ENCODE data around the gene AMPH.

AMPH gene

DNA sequence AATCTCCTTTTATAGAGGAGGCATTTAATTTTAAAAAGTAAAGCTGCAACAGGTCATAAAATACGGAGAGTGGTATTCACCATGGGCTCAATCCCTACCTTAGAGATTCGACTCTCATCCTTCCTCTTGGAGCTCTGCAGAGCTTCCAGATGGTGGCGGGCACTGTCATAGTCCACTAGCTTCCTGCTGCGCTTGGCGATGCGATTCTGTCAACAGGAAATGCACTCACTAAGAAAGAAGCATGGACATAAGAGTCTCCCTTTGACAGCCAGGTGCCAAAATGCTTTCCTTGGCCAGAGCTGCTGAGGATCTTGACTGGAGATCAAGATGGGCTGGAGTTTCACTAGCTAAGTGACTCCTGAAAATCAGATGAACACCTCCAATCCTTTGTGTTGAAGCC, 154.4 kb downstream of the AMPH start:
- in situ Hi-C loops (cut with HindIII; ENCODE audit: low sequenced_read_pairs), result no loop called here

DNA sequence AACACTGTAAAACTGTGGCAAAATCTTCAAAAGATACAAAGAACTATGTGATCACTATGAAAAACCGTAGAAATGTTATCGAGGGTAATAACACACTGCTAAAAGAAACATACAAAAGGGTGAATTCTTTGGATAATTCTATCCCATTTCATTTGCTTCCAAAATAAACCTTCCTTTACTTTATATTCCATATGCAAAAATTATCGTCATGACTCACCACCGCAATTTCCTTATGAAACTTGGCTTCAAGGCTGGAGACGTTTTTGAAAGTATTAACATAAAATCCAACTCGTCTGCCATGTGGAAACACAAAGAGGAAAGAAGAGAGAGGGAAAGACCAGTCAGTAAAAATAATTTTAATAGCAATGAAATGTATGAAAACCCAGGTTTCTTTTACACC, 165.2 kb downstream of the AMPH start:
- in situ Hi-C loops (cut with HindIII; ENCODE audit: low sequenced_read_pairs), result no loop called here

DNA sequence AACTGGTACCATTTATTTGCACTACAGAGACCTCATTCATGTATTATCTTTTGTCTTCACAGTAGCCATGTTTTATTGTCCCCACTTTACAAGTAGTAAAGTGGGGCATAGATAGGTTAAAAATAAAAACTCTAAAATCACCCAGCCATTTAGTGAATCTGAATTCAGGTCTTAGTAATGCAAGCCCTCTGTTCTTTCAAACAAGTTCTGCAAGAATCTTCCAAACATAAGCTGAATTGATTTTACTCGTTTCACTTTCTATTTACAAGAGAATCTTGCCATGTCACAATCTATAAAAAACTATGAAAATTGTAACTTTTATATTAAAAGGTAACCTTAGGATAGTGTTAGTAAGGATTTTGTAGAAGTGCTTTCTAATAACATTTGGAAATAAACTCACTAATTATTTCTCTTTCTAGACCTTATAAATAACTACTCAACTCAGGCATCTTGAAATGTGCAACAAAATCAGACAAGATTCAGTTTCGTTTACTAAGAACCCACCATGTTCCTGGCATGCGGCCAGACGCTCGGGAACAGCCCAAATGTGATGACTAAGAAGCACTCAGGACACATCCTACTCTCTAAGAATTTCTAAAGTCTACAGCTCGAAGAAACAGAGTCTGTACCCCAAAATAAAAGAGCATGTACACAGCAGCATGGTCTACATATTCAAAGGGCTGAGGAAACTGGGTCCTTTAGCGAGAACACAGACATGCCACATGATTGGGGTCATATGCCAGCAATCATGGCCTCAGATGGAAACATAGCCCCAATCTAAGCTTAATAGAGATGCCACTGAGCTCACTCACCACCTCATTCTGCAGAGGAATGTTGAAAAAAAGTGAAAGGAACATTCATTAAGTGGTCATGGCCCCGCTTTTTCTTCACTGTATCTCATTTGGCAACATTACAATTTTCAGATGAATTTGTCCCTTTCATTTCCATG, 167.6 kb downstream of the AMPH start:
- in situ Hi-C loops (cut with HindIII; ENCODE audit: low sequenced_read_pairs), result no loop called here

DNA sequence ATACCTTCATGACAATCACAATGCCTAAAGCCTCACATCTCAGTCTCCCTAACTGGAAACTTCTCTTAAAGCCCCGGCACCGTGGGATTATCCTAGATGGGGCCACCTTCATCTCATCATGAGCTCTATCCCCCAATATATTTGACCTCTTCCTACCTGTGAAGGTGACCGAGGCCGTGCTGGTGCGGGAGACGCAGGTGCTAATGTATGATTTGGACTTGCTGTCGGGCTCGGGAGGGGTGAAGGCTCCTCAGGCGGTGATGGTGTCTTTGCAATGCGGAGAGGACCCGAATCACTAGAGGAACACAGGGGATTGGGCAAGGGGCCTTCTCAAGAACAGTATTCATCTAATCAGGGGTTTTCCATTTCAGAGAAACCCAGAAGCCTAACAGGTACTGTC, 168.4 kb downstream of the AMPH start:
- in situ Hi-C loops (cut with HindIII; ENCODE audit: low sequenced_read_pairs), result no loop called here

DNA sequence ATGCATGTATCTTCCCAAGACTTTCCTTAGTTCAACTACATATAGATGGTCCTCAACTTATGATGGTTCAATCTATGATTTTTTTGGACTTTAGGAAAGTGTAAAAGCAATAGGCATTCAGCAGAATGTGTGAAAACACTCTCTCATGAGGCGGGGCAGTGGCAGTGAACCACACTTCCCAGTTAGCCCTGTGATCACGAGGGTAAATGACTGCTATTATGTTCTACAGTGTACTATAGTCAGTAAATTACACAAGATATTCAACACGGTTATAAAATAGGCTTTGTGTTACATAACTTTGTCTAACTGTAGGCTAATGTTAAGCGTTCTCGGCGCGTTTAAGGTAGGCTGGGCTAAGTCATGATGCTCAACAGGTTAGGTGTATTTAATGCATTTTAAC, 169.3 kb downstream of the AMPH start:
- in situ Hi-C loops (cut with HindIII; ENCODE audit: low sequenced_read_pairs), result no loop called here

DNA sequence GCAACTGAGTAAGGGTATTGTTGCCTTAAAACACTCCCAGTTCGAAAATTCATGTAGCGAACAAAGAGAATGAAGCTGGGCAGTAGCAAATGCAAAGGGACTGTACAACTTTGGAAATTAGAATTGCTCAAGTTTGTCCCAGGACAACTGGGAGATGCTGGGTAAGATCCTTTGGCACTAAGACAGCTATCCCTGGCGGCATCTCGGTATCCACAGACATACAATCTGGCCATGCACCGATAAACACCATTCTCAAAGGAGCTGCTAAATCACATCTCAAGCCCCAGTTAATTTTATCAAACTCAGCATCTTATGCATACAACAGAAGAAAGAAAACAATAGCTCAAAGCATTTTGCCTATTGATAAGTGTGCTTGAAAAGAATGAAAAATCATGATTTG, 177.3 kb downstream of the AMPH start:
- in situ Hi-C loops (cut with HindIII; ENCODE audit: low sequenced_read_pairs), result no loop called here

DNA sequence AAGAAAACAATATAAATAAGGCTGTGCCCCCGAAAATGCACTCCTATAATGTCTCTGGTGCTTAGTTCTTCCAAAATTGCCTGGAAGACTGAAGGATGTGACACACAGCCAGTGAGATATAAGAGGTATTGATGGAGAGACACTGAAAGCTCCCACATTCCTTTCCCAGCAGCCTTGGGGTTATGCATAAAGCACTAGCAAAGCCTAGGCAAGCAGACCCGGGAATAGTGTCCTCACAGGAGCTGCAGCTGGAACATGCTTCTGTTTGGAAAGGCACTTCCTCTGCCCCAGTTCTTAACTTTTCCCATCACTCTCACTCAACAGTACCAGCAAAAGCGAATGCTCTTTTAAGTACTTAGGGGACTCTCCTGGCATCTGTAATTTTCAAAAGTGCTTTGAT, 178.0 kb downstream of the AMPH start:
- in situ Hi-C loops (cut with HindIII; ENCODE audit: low sequenced_read_pairs), result no loop called here

DNA sequence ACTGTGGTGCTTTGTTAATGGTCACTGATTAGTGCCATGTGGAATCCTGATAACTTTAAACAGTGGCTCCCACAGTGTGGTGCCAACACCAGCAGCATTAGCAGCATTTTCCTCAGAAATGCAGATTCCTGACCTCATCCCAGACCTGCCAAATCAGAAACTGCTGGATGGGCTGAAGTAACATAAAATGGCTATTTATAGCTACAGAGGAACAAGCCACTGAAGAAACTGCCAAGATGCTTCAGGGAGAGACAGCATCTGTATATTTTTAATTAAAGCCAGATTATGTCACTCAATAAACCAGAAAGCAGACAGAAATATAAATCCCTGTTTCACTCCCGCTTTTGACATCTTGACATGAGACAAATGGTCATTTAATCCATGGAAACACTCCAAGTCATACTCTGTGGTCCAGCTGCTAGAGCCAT, 178.5 kb downstream of the AMPH start:
- in situ Hi-C loops (cut with HindIII; ENCODE audit: low sequenced_read_pairs), result no loop called here

DNA sequence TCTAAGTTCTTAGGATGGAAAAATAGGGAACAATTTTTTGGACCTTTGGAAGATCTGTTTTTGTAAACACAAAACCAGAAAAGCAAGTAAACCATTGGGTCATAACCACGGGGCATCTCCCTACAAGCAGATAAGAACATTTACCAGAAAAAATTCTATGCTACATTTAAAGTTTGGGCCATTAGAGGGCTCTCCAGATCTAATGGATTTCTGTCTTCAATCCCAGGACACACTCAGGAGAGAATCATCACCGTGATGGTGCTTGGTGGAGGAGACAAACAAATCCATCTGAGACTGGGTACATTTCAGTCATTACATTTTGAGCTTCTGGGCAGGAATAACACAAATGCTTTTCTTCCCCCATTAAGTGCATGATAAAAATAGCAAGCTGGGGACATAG, 179.3 kb downstream of the AMPH start:
- in situ Hi-C loops (cut with HindIII; ENCODE audit: low sequenced_read_pairs), result no loop called here

DNA sequence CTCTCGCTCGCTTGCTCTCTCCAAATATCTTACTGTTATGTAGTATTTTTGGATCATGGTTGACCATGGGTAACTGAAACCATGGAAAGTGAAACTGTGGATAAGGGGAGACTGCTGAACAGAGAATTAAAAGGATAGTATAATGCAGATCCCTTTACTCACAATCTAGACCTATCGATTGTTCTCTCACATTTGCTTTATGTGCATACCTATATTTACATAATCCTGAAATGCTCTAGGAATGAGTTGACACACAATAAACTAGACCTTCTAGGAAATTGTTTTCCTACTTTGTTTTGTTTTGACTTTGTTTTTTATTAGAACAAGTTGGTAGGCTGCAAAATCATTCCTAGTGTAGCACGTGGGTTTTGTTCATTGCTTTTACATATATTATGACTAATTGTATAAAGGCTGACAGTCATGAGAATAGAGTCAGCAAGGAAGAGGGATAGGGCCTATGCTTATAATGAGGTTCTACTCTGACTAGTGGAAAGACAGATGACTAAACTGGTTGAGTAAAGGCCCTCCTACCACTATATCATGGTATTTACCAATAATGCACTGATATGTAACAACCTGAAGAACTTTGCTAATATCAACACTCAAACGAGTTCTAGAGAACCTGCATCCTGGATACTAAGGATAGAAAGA, 182.5 kb downstream of the AMPH start:
- in situ Hi-C loops (cut with HindIII; ENCODE audit: low sequenced_read_pairs), result no loop called here

DNA sequence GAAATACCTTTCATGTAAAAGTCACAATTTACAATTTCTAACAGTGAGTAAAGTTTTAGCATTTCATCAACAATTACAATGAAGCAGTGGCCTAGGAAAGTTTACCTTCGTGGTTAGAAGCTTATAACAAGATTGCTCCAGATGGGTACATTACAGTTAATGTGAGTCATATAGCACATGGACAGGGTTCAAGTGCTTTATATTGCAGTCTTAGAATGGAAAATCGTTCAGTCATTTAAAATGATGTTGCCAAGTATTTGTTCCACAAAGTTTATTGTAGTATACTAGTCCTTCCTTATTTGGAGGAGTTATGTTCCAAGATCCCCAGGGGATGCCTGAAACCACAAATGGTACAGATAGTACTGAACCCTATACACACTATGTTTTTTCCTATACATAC, 183.1 kb downstream of the AMPH start:
- in situ Hi-C loops (cut with HindIII; ENCODE audit: low sequenced_read_pairs), result no loop called here

DNA sequence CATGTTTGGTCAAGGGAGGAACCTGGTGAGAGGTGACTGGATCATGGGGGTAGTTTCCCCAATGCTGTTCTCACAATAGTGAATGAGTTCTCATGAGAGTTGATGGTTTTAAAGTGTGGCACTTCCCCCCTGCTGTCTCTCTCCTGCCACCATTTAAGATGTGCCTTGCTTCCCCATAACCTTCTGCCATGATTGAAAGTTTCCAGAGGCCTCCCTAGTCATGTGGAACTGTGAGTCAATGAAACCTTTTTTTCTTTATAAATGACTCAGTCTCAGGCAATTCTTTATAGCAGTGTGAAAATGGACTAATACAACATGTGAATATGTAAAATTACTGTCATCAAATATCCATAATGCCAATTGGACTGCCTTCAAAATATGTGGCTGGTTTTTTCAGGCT, 192.2 kb downstream of the AMPH start:
- in situ Hi-C loops (cut with HindIII; ENCODE audit: low sequenced_read_pairs), result no loop called here

DNA sequence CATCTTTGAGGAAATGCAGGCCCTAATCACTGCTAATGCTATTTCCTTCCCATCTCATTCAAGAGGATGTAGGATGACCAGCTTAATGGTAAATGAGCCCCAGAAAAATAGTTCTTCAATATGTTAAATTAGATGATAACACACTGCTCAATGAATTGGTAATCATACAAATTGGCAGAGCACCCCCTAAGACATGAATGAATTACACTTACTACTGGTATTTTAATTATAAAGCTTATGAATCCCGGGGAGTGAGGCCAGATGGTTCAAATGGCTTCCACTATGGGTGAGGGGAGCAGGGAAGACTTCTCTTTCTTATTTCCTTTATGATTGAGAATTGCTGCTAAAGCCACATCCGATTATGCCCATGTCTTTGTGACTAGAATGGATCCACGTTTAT, 198.5 kb downstream of the AMPH start:
- in situ Hi-C loops (cut with HindIII; ENCODE audit: low sequenced_read_pairs), result no loop called here

DNA sequence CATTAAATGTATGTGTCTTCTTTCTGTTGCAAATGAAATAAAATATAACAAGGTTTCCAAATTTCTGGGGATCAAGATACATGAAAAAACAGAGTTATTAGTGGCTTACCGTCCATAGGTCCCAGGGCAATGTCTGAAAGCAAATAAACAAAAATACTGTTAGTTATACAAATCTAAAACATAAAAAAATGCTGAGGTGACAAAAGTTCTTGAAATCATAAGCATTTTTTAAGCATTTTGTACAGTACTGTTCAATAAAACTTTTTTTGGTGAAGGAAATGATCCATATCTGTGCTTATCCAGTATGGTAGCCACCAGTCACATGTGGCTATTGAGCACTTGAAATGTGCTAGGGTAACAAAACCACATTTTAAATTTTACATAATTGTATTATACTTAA, 199.1 kb downstream of the AMPH start:
- in situ Hi-C loops (cut with HindIII; ENCODE audit: low sequenced_read_pairs), result no loop called here

DNA sequence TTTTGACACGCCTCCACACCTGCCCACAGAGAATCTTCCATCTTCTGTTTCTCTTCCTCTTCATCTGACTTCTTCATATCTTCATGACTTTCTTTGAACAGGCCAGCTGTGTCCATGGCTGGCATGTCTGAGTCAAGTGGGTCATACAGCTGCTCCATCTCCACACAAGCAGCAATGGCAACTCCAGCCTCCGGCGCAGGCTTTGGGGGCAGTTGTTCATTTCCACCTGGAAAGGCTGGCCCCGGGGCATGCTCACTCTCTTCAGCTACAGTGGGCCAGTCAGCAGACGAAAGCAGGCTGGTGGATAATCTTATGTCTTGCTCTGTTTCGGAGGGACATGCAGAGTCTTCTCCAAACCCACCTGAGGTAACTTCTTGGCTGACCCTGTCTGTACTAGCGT, 202.1 kb downstream of the AMPH start:
- in situ Hi-C loops (cut with HindIII; ENCODE audit: low sequenced_read_pairs), result no loop called here

DNA sequence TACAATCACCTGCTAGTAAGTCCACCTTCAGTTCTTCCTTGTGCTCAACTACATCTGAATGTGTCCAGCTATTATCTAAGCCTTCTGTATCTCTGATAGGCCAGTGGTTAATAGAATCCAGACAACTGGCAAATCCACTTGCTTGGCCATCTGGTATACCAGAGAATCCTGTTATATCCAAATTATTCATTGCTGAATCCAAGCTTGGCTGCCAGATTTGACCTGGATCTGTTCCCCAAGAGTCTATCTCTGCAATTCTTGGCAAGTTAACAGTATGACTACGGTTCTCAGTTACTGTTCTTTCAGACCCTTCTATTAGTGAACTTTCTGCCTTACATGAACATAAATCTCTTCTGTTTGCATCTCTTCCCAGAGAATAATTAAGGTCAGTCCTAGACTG, 203.1 kb downstream of the AMPH start:
- in situ Hi-C loops (cut with HindIII; ENCODE audit: low sequenced_read_pairs), result no loop called here

DNA sequence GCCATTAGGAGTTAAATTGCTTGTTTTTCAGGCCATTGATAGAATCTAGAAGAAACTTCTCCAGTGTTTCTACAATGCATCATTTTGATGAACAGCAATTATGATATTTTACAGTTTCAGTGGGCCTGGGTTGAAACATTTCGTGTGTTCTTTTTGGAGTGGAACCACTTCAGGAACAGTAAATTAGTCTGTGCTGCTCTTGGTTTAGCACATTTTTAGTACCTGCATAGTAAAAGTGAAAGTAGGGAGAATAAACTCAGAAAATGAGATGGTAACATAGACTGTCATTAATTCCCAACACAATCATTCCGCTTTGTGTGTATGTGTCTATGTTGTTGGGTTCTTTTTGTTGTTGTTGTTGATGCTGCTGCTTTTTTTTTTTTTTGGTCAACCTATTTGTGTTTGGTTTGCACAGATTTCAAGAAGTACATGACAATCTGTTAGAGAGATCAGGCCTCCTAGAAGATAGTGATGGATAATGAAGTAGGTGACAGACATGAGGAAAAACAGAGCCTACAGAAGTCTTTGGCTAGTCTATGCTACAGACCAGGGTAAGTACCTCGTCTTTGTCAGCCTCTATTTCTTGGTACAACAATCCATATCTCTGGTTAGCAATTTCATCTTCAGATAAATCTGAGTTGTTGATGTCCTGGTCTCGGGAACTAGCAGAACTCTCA, 203.8 kb downstream of the AMPH start:
- in situ Hi-C loops (cut with HindIII; ENCODE audit: low sequenced_read_pairs), result no loop called here

DNA sequence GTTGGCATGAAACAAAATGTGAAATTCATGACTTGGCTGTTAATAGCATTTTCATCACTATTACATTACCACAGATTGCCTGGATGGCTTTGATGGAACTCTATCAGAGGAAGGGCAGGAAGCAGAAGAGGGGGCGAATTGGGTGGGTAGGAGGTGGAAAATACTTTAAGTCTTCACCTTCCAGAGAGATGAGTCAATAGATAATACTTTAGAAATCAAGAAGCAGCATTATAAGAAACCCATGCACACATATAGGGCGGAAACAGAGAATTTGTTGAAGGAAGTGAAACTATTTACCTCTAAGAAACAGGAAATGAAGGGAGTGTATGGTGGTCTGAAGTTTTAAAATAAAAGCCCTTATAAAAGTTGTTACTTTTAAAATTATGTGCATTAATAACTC, 205.7 kb downstream of the AMPH start:
- in situ Hi-C loops (cut with HindIII; ENCODE audit: low sequenced_read_pairs), result no loop called here

DNA sequence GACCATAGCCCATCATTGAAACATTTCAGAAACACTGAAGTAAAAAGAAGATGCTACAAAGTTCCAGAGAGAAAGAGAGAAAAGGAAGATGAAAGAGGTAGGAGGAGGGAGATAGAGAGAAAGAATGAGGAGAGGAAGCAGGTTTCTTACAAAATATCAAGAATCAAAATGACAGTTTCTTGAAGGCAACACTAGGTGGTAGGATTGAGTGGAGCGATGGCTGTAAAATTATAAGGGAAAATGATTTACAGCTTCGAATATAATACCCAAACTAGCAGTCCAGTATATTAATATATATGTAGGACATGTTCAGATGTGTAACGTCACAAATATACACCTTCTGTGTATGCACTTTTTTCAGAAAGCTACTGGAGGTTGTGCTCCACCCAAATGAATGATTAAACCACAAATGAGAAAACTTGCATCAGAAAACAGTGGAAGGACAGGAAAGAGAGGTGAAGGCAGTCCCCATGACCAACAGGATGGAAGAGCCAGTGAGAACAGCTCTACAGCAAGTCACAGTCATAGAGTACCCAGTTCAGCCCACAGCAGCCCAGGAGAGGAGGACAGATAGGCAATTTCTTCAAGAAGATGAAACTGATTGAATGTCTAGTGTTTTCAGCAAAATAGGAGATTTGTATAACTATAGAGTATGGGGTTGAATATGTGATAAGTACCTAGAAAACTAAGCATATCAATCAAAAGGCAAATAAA, 206.3 kb downstream of the AMPH start:
- in situ Hi-C loops (cut with HindIII; ENCODE audit: low sequenced_read_pairs), result no loop called here

DNA sequence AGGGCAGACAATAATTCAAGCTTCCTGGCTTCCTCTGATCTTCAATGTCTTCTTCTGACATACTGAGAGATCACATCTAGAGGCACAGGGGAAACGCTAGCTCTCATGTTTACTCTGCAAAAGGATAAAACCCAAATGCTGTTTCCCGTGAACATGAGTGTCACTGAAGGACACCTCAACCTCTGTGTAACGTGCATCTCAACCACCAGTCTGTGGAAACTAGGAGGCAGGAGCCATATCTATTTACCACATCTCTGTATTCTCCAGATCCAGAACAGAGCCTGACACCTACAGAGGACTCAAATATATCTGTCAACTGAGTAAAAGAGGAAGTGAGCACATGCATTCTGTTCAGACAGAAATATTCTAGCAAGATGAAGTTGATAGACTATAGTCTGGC, 217.4 kb downstream of the AMPH start:
- in situ Hi-C loops (cut with HindIII; ENCODE audit: low sequenced_read_pairs), result no loop called here

DNA sequence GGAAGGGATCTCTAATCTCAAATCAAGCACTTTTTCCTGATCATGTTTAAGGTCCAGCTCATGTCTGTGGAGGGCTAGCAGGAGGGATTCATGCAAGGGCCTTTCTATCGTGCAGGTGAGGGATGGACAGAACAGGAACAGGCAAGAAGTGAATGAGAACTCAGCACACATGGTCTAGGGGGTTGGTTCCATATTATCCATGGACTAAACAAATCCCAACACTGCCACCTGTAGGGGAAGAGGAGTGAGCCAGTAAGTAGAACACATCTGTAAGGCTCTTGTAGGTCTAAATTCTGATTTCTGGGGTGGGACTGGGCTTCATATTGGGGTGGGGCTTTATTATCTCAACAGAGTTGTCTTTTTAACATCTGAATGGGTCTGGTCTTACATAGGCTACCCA, 219.8 kb downstream of the AMPH start:
- in situ Hi-C loops (cut with HindIII; ENCODE audit: low sequenced_read_pairs), result no loop called here
